AG09319 (cell line): ENCODE data around the gene INHBE.

Experiments used
- DNase-seq: peaks from one replicate; pipeline ENCODE4 v3.0.0-alpha.2; 2010; ENCODE audit warnings: low read depth; ENCODE audit errors: extremely low read depth
- TF ChIP-seq, protein P1 (sequence below): IDR thresholded peaks from 2 replicates; pipeline ENCODE4 v1.5.1; 2011; ENCODE audit warnings: low read depth, mild to moderate bottlenecking, inconsistent platforms, low read length, moderate library complexity

The INHBE gene

GRCh38 chr12:57462251-57462911 is 7.3 kb downstream of the INHBE start:
- TF ChIP-seq, protein P1, sequence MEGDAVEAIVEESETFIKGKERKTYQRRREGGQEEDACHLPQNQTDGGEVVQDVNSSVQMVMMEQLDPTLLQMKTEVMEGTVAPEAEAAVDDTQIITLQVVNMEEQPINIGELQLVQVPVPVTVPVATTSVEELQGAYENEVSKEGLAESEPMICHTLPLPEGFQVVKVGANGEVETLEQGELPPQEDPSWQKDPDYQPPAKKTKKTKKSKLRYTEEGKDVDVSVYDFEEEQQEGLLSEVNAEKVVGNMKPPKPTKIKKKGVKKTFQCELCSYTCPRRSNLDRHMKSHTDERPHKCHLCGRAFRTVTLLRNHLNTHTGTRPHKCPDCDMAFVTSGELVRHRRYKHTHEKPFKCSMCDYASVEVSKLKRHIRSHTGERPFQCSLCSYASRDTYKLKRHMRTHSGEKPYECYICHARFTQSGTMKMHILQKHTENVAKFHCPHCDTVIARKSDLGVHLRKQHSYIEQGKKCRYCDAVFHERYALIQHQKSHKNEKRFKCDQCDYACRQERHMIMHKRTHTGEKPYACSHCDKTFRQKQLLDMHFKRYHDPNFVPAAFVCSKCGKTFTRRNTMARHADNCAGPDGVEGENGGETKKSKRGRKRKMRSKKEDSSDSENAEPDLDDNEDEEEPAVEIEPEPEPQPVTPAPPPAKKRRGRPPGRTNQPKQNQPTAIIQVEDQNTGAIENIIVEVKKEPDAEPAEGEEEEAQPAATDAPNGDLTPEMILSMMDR: peak; percentile 97
- DNase-seq: peak; percentile 54

GRCh38 chr12:57462912-57463253 is 7.8 kb downstream of the INHBE start:
- TF ChIP-seq, protein P1: no peak
- no peak for DNase-seq

DNA sequence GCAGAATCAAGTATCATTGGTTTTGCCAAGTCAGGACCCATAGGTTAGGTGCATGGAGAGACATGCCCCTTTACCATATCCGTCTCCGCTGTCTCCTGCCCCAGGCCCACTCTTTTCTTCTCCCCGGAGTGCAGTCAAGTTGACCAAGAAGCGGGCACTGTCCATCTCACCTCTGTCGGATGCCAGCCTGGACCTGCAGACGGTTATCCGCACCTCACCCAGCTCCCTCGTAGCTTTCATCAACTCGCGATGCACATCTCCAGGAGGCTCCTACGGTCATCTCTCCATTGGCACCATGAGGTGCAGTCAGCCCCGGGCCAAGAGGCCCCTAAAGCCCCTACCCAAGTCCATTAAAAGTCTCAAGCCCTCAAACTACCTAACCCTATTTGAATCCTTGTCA is 9.5 kb downstream of the INHBE start:
- no peak for DNase-seq
- TF ChIP-seq, protein P1: no peak

DNA sequence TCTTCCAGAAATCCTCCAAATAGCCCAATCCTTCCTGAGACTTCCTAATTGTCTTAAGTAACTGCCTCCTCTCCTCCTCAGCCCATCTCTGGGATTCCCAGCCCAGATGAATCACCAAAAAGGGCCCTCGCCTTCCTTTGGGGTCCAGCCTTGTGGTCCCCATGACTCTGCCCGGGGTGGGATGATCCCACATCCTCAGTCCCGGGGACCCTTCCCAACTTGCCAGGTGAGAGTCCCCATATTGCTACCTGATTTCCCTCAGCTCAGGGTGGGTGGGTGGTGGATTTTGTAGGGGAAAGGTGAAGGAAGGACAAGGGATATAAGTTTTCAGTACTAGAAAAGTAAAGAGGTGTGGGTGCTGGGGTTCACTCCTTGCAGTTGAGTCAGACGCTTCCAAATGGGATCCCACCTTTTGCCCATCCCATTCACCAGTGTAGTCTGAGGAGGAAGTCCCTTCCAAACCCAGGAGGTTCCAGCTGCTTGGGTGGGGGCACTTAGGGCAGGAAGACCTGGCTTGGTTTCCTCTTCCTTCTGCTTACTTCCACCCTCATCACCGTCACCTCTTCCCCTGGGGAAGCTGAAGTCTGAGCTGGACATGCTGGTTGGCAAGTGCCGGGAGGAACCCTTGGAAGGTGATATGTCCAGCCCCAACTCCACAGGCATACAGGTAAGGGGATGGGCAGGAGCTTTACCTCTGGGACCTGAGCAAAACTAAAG is 10.1 kb downstream of the INHBE start:
- no peak for DNase-seq

DNA sequence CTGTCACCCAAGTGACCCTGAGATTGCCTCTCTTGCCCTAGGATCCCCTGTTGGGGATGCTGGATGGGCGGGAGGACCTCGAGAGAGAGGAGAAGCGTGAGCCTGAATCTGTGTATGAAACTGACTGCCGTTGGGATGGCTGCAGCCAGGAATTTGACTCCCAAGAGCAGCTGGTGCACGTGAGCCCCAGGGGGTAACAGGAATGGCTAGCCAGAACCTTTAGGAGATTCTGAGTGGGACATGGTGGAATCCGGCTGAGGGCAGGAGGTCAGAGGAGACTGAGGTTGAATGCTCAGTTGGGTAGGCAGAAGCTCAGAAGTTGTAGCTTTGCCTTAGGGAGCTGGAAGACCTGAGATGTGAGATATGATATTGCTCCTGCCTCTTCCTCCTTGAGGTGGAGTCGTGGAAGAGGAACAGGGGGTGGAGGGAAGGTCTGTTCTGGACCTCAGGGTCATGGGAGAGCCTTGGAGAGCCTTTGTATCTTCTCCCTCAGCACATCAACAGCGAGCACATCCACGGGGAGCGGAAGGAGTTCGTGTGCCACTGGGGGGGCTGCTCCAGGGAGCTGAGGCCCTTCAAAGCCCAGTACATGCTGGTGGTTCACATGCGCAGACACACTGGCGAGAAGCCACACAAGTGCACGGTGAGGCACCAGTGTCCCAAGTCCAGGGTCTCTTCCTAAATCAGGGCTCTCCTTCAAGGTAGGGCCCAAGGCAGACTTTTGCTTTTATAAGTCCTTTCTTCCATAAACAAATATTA is 10.8 kb downstream of the INHBE start:
- DNase-seq: no peak
- TF ChIP-seq, protein P1: no peak

More for the DNA sequence above, 10.1 kb downstream of the INHBE start:
- TF ChIP-seq, protein P1: no peak

DNA sequence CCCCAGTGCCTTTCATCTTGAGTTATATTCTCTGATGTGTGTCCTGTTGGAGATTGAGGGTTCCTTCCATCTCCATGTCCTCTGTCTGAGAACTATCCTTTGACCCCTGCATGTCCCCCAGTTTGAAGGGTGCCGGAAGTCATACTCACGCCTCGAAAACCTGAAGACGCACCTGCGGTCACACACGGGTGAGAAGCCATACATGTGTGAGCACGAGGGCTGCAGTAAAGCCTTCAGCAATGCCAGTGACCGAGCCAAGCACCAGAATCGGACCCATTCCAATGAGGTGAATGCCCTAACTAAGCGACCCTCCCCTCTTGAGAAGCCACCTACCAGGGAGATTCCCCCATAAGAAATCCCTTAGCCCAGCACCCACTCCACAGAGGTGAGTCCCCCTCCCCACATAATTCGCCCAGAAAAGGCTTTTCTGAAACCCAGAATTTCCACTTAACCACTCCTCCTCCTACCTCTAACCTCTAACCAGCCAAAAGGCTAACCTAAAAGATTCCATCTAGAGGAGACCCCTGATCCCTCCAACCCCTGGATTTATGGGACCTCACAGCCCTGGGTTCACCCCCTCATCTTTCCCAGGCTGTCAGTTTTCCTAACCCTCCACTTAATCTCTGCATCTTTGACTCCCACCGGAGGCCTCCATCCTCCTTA is 12.2 kb downstream of the INHBE start:
- DNase-seq: no peak
- TF ChIP-seq, protein P1: no peak

DNA sequence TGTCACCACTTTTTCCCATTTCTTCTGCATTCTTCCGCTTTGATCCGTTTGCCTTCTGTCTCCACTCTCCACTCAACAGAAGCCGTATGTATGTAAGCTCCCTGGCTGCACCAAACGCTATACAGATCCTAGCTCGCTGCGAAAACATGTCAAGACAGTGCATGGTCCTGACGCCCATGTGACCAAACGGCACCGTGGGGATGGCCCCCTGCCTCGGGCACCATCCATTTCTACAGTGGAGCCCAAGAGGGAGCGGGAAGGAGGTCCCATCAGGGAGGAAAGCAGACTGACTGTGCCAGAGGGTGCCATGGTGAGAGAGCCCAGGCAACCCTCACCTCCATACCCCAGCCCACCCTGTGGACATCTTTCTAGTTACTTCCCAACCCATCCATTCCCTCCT is 12.8 kb downstream of the INHBE start:
- TF ChIP-seq, protein P1: no peak

More for the DNA sequence above, 12.8 kb downstream of the INHBE start:
- DNase-seq: no peak
